OCI-LY1 (cell line): ENCODE results near the gene SMARCAD1.

Source experiments
- H2AFZ ChIP-seq: fragments of 200-600 bp; sonication (generic), shearing (Covaris generic); 2 replicates; pipeline ENCODE4 v1.6.0; 2014; ENCODE audit warnings: antibody characterized with exemption, mild to moderate bottlenecking, low read length
- H3F3A ChIP-seq: fragments of 200-600 bp; sonication (generic), shearing (Covaris generic); 2 replicates; pipeline ENCODE4 v1.6.0; 2014; ENCODE audit warnings: mild to moderate bottlenecking, antibody characterized with exemption, low read length, moderate library complexity; ENCODE audit not compliant: insufficient read depth
- H3K27ac ChIP-seq: fragments of 200-600 bp; sonication (generic); 2 replicates; pipeline ENCODE4 v1.5.1; 2014; ENCODE audit warnings: low read length, mixed run types, mild to moderate bottlenecking, low read depth; ENCODE audit not compliant: poor library complexity, severe bottlenecking
- H3K27me3 ChIP-seq: fragments of 200-600 bp; sonication (generic); 2 replicates; pipeline ENCODE4 v1.6.0; 2014; ENCODE audit warnings: antibody characterized with exemption, mild to moderate bottlenecking, low read length, moderate library complexity; ENCODE audit not compliant: insufficient read depth
- H3K36me3 ChIP-seq: fragments of 200-600 bp; sonication (generic); 2 replicates; pipeline ENCODE4 v1.6.1; 2014; ENCODE audit warnings: mild to moderate bottlenecking, antibody characterized with exemption, low read length, moderate library complexity, mixed read lengths; ENCODE audit not compliant: insufficient read depth
- H3K4me1 ChIP-seq: fragments of 200-600 bp; sonication (generic); 2 replicates; pipeline ENCODE4 v1.5.1; 2014; ENCODE audit warnings: mild to moderate bottlenecking, low read length, moderate library complexity; ENCODE audit not compliant: insufficient read depth, severe bottlenecking
- H3K4me2 ChIP-seq: fragments of 200-600 bp; sonication (generic), shearing (Covaris generic); 2 replicates; pipeline ENCODE4 v1.6.1; 2014; ENCODE audit warnings: low read length
- H3K4me3 ChIP-seq: fragments of 200-600 bp; sonication (generic); 2 replicates; pipeline ENCODE4 v1.5.1; 2014; ENCODE audit warnings: low read length, low read depth, mild to moderate bottlenecking, mixed read lengths; ENCODE audit not compliant: poor library complexity, severe bottlenecking
- H3K79me2 ChIP-seq: fragments of 200-600 bp; shearing (Covaris generic); 2 replicates; pipeline ENCODE4 v1.6.1; 2016; ENCODE audit warnings: mixed run types, low read length, mixed read lengths; ENCODE audit not compliant: insufficient read depth
- H3K9ac ChIP-seq: fragments of 200-600 bp; sonication (generic), shearing (Covaris generic); 2 replicates; pipeline ENCODE4 v1.6.1; 2014; ENCODE audit warnings: mild to moderate bottlenecking, low read length, mixed read lengths
- H3K9me2 ChIP-seq: fragments of 200-600 bp; sonication (generic), shearing (Covaris generic); 2 replicates; pipeline ENCODE4 v1.6.1; 2014; ENCODE audit warnings: low read depth, mild to moderate bottlenecking, low read length, mixed read lengths
- H3K9me3 ChIP-seq: fragments of 200-600 bp; shearing (Covaris generic); 2 replicates; pipeline ENCODE4 v1.6.1; 2014; ENCODE audit warnings: low read length, mixed read lengths
- H4K20me1 ChIP-seq: fragments of 200-600 bp; sonication (generic), shearing (Covaris generic); 2 replicates; pipeline ENCODE4 v1.6.0; 2016; ENCODE audit warnings: mild to moderate bottlenecking, low read length; ENCODE audit not compliant: insufficient read depth
- EZH2 ChIP-seq: fragments of 200-600 bp; sonication (generic), shearing (Covaris generic); IDR thresholded peaks from 2 replicates; pipeline ENCODE4 v1.8.0; 2017; ENCODE audit warnings: borderline replicate concordance, mixed run types, mild to moderate bottlenecking, antibody characterized with exemption, low read length, moderate library complexity, mixed read lengths
- TF ChIP-seq, protein P1 (sequence below): fragments of 200-600 bp; sonication (generic), shearing (Covaris generic); IDR thresholded peaks from 2 replicates; pipeline ENCODE4 v1.5.1; 2017; ENCODE audit warnings: mild to moderate bottlenecking, antibody characterized with exemption, low read length, moderate library complexity, mixed read lengths

The SMARCAD1 gene

DNA sequence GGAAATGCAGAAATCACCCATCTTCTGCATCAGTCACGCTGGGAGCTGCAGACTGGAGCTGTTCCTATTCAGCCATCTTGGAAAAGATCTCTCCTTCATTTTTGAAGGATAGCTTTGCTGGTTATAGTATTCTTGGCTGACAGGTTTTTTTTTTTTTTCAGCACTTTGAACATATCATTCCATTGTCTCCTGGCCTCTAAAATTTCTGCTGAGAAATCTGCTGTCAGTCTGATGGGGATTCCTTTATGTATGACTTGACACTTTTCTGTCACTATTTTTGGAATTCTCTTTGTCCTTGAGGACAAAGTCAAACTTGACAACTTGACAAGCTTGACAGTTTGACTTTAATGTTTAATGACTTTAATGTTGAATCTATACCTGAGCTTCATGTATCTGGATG, 118.2 kb downstream of the SMARCAD1 start:
- no peaks in the 10 kb centered on the region for H3K79me2 ChIP-seq
- no peak overlapping the region for H2AFZ ChIP-seq
- H3K27me3 ChIP-seq, result no peaks in the 10 kb centered on the region
- H3K9me2 ChIP-seq, result no peaks in the 10 kb centered on the region
- no peak for TF ChIP-seq EZH2
- TF ChIP-seq, protein P1, sequence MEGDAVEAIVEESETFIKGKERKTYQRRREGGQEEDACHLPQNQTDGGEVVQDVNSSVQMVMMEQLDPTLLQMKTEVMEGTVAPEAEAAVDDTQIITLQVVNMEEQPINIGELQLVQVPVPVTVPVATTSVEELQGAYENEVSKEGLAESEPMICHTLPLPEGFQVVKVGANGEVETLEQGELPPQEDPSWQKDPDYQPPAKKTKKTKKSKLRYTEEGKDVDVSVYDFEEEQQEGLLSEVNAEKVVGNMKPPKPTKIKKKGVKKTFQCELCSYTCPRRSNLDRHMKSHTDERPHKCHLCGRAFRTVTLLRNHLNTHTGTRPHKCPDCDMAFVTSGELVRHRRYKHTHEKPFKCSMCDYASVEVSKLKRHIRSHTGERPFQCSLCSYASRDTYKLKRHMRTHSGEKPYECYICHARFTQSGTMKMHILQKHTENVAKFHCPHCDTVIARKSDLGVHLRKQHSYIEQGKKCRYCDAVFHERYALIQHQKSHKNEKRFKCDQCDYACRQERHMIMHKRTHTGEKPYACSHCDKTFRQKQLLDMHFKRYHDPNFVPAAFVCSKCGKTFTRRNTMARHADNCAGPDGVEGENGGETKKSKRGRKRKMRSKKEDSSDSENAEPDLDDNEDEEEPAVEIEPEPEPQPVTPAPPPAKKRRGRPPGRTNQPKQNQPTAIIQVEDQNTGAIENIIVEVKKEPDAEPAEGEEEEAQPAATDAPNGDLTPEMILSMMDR, result no peak
- no peak overlapping the region for H3K4me3 ChIP-seq
- no peak overlapping the region for H3K27ac ChIP-seq
- H3K4me1 ChIP-seq, result no peaks in the 10 kb centered on the region
- H4K20me1 ChIP-seq, result no peaks in the 10 kb centered on the region
- H3F3A ChIP-seq, result no peaks in the 10 kb centered on the region
- H3K9ac ChIP-seq, result no peak overlapping the region
- no peak overlapping the region for H3K4me2 ChIP-seq
- no peaks in the 10 kb centered on the region for H3K9me3 ChIP-seq
- no peaks in the 10 kb centered on the region for H3K36me3 ChIP-seq

DNA sequence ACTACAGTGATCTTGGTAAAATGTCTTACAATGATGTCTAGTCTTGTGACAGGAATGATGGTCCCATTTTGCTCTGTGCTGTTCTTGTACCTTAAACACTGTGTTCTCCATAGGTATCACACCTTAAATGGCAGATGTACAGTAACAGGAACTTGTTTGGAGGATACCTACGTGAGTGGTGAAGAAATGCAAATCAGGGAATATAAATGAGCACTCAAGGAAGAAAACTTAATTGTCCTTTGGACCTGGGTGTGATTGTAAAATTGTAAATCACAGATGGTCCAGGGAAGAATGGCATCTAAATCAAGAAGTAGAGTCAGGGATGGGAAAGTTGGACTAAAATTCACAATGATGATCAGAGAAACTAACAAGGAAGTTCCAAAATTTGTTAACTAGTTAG, 122.3 kb downstream of the SMARCAD1 start:
- Histone ChIP-seq H2AFZ (no peak overlapping the region), H4K20me1 (no peaks in the 10 kb centered on the region), H3K79me2 (no peaks in the 10 kb centered on the region), H3K36me3 (no peaks in the 10 kb centered on the region), H3K4me2 (no peak overlapping the region), H3K4me1 (no peaks in the 10 kb centered on the region), H3K27me3 (no peaks in the 10 kb centered on the region), H3F3A (no peaks in the 10 kb centered on the region), H3K9me2 (no peaks in the 10 kb centered on the region), H3K27ac (no peak overlapping the region), H3K4me3 (no peak overlapping the region), H3K9me3 (no peaks in the 10 kb centered on the region), H3K9ac (no peak overlapping the region)
- TF ChIP-seq, protein P1, result no peak
- no peak for TF ChIP-seq EZH2

DNA sequence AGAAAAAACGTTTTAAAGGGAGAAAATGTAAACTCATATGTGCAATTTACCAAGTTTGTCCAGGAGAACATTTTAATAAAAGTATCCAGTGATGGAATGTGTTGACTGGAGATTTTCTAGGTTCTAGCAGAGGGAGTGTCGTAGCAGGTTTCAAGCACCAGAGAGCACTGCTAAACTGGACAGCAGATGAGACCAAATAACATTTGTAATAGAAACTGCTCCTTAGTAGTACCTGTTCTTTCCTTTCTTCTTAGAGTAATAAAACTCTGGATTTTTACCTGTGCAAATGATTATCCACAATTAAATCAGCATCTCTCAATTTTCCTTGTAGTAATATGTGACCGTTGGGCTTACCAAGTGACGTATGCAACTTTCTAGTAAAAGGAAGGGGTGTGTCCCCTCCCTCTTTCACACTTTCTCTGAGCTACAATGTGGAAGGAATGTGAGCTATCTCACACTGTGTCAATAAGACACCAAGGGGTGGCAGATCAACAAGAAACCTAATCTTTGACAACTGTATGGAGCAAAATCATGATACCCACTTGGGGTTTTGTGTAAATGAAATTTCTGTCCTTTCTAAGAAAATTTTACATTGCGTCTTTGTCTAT, 125.4 kb downstream of the SMARCAD1 start:
- no peak overlapping the region for H3K9ac ChIP-seq
- no peak overlapping the region for H2AFZ ChIP-seq
- no peaks in the 10 kb centered on the region for H3K79me2 ChIP-seq
- H4K20me1 ChIP-seq, result no peaks in the 10 kb centered on the region
- no peaks in the 10 kb centered on the region for H3K27me3 ChIP-seq
- no peak for TF ChIP-seq EZH2
- TF ChIP-seq, protein P1, result peak; percentile 25; the same call in 1 of the 2 replicates
- no peak overlapping the region for H3K27ac ChIP-seq
- H3K9me3 ChIP-seq, result no peaks in the 10 kb centered on the region
- no peak overlapping the region for H3K4me3 ChIP-seq
- no peaks in the 10 kb centered on the region for H3K9me2 ChIP-seq
- H3F3A ChIP-seq, result no peaks in the 10 kb centered on the region
- H3K36me3 ChIP-seq, result no peaks in the 10 kb centered on the region
- no peaks in the 10 kb centered on the region for H3K4me1 ChIP-seq
- no peak overlapping the region for H3K4me2 ChIP-seq
